ENCODE measurements around the gene RHOV.

The RHOV gene

DNA sequence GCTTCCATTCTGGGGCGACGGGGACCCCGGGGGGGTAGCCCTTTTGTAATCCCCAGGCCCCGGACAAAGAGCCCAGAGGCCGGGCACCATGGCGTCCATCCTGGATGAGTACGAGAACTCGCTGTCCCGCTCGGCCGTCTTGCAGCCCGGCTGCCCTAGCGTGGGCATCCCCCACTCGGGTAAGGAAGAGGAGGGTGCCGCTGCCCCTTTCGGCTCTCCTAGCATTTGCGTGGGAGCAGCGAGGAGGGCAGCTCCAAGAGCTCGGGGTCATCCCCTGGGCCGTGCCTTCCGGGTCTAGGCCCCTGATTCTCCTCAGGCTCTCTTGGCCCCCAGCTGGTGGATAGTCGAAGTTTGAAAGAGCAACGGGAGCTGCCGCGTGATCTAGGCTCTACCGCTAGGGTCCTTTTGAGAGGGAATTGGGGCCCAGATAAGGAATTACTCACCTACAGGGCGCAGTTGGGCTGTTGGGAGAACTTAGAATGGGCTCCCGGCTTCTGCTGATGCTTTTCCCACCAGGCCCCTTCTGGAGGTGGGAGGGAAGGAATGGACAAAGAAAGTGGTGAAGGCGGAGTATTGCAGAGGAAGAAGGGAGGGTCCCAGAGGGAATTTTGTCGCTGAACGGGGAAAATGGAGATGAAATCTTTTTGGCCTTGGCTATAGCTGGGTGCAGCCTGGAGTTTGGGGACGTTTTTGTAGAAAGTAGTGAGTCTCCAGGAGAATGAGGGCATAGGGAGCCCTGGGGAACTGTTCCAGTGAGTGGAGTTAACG lies 20.8 kb upstream of the RHOV start:
- TF ChIP-seq, protein P1, sequence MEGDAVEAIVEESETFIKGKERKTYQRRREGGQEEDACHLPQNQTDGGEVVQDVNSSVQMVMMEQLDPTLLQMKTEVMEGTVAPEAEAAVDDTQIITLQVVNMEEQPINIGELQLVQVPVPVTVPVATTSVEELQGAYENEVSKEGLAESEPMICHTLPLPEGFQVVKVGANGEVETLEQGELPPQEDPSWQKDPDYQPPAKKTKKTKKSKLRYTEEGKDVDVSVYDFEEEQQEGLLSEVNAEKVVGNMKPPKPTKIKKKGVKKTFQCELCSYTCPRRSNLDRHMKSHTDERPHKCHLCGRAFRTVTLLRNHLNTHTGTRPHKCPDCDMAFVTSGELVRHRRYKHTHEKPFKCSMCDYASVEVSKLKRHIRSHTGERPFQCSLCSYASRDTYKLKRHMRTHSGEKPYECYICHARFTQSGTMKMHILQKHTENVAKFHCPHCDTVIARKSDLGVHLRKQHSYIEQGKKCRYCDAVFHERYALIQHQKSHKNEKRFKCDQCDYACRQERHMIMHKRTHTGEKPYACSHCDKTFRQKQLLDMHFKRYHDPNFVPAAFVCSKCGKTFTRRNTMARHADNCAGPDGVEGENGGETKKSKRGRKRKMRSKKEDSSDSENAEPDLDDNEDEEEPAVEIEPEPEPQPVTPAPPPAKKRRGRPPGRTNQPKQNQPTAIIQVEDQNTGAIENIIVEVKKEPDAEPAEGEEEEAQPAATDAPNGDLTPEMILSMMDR (IDR thresholded peaks at IDR 0.05; ENCODE audit: control insufficient read depth, extremely low read depth, insufficient read depth): peak; percentile 37
- no peak for DNase-seq (ENCODE audit: low read depth)

GRCh38 chr15:40893733-40894680 lies 20.0 kb upstream of the RHOV start, which contains the start of gene VPS18:
TSS of gene VPS18 (plus strand) at chr15:40894450. CDS start at chr15:40894769, 319 bp downstream.
- peak within 1 kb of the TSS; percentile 96 for H3K4me3 ChIP-seq (ENCODE audit: low read depth, low read length)
- peak; percentile 92 for DNase-seq (ENCODE audit: low read depth)
- TF ChIP-seq, protein P1 (IDR thresholded peaks at IDR 0.05; ENCODE audit: control insufficient read depth, extremely low read depth, insufficient read depth): peak; percentile 84

More for the DNA sequence above, 20.8 kb upstream of the RHOV start:
- H3K4me3 ChIP-seq (ENCODE audit: low read depth, low read length): peak overlapping the region; percentile 96

- TF ChIP-seq, protein P1 (IDR thresholded peaks at IDR 0.05; ENCODE audit: control insufficient read depth, extremely low read depth, insufficient read depth): no peak
- no peak overlapping the region for H3K4me3 ChIP-seq (ENCODE audit: low read depth, low read length)
- DNase-seq (ENCODE audit: low read depth): no peak
Observed at GRCh38 chr15:40893019-40893670, 19.1 kb upstream of the RHOV start.

DNA sequence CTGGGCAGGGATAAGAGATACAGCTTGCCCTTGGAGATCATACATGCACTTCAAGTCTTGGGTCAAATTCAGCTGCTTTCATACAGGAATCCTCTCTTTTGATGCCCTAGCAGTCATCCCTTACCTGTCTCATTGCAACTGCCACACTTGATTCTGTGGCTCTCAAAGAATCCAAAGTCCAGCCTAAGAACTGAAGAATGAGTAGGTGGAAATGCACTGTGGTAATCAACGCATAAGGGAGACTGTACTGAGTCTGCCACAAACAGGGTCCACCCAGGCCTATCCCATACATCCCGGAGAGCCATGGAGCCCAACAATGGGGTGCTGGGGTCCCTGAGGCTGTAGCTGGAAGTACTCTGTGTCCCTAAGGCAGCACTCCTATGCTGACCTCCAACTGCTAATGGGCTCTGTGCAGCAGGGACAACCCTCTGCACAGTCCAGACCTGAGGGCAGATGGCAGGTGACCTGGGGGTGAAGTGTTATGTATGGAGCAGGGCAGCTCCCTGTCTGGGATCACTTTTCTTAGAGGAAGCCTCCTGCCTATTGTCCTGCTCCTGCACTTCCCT lies 18.5 kb upstream of the RHOV start:
- DNase-seq (ENCODE audit: low read depth): no peak
- H3K4me3 ChIP-seq (ENCODE audit: low read depth, low read length): no peak overlapping the region
- TF ChIP-seq, protein P1 (IDR thresholded peaks at IDR 0.05; ENCODE audit: control insufficient read depth, extremely low read depth, insufficient read depth): no peak

DNA sequence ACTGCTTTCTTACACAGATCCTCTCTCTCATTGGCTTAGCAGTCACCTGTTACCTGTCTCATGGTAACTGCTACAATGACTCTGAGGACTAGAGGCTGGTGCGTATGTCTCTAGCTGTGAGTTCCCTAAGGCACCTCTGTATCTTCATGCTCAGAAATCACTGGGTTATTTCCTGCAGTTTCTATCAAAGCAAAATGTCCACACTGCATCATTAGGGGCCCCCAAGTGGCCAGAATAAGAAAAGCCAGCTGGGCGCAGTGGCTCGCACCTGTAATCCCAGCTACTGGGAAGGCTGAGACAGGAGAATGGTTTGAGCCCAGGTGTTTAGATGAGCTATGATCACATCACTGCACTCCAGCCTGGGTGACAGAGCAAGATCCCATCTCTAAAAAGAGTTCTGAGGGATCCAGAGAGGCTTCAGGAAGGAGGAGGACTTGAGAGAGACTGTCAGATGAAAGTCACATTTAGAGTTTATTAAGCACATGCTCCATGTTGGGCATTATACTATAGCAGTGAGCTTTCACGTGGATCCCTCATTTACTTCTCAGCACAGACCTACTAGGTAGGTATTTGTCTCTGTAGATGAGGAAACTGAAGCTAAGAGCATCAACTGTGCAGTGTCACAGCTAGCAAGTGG lies 17.9 kb upstream of the RHOV start:
- TF ChIP-seq, protein P1 (IDR thresholded peaks at IDR 0.05; ENCODE audit: control insufficient read depth, extremely low read depth, insufficient read depth): peak; percentile 78
- H3K4me3 ChIP-seq (ENCODE audit: low read depth, low read length): no peak overlapping the region
- DNase-seq (ENCODE audit: low read depth): no peak

DNA sequence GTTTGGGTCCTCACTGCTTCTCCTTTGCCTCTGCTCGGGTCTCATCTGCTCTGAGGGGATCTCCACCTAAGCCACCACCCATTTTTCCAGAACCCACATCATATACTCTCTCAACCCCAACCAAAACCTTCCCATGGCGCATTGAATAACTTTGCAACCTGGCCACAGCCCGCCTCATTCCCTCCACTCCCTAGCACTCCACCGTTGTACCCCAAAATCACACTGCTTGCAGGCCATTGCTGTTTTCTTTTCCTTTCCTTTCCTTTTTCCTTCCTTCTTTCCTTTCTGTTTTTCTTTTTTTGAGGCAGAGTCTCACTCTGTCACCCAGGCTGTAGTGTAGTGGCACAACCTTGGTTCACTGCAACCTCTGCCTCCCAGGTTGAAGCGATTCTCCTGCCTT lies 17.1 kb upstream of the RHOV start:
- no peak for DNase-seq (ENCODE audit: low read depth)
- H3K4me3 ChIP-seq (ENCODE audit: low read depth, low read length): no peak overlapping the region
- TF ChIP-seq, protein P1 (IDR thresholded peaks at IDR 0.05; ENCODE audit: control insufficient read depth, extremely low read depth, insufficient read depth): no peak

Data from LNCaP clone FGC (cell line).